GM12872 (cell line): ENCODE data around the gene NSFL1C.
A peak's percentile ranks its signal among the peaks of the same experiment; 100 is the strongest.

Experiments
- CTCF ChIP-seq: IDR thresholded peaks from 3 replicates; pipeline ENCODE4 v1.5.1; 2011; ENCODE audit warnings: low read depth, mild to moderate bottlenecking, low read length, moderate library complexity; ENCODE audit not compliant: insufficient read depth

The NSFL1C gene

GRCh38 chr20:1448081-1448620, 18.5 kb downstream of the NSFL1C start:
- no peak for TF ChIP-seq CTCF

GRCh38 chr20:1446536-1446935, 20.1 kb downstream of the NSFL1C start:
- TF ChIP-seq CTCF = no peak

- TF ChIP-seq CTCF = no peak
Measured at GRCh38 chr20:1443085-1443484, 23.6 kb downstream of the NSFL1C start.

GRCh38 chr20:1442304-1442703, 24.3 kb downstream of the NSFL1C start:
- no peak for TF ChIP-seq CTCF

GRCh38 chr20:1441133-1441532, 25.5 kb downstream of the NSFL1C start:
- TF ChIP-seq CTCF = no peak

GRCh38 chr20:1440024-1440423, 26.6 kb downstream of the NSFL1C start:
- TF ChIP-seq CTCF = peak; percentile 54

GRCh38 chr20:1438361-1438760, 28.3 kb downstream of the NSFL1C start:
- no peak for TF ChIP-seq CTCF
